GM18505 (cell line): ENCODE measurements around the gene KCNJ6.

Experiments
- ATAC-seq: cut with Tn5 transposase; IDR thresholded peaks from one replicate; pipeline ENCODE4 v1.9.1; 2021; ENCODE audit not compliant: unreplicated experiment
- POLR2A ChIP-seq: IDR thresholded peaks from 4 replicates; pipeline ENCODE4 v1.6.1; 2011; ENCODE audit warnings: borderline replicate concordance; ENCODE audit not compliant: insufficient read depth, insufficient read length; ENCODE audit errors: extremely low read depth

The KCNJ6 gene

GRCh38 chr21:37636152-37636860 is 280.0 kb downstream of the KCNJ6 start:
- no peak for TF ChIP-seq POLR2A
- ATAC-seq: no peak

GRCh38 chr21:37631319-37632117 is 284.7 kb downstream of the KCNJ6 start:
- no peak for ATAC-seq
- no peak for TF ChIP-seq POLR2A

DNA sequence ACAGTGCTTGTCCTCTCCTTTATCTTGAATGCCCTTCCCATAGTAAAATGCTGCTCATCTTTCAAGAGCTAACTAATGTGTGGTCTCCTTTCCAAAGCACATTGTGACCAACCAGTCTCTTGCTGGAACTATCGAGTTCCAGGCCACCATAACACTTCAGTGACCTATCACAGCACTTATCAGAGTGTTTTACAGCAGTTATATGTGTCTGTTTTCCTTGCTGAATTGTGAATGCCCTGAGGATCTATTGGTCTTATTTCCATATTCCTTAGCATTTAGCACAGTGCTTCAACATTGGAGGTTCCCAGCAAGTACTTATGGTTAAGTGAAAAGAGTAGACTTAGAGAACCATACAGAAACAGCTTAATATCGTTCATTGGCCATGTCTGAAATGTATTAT is 285.4 kb downstream of the KCNJ6 start:
- no peak for ATAC-seq
- TF ChIP-seq POLR2A: no peak

DNA sequence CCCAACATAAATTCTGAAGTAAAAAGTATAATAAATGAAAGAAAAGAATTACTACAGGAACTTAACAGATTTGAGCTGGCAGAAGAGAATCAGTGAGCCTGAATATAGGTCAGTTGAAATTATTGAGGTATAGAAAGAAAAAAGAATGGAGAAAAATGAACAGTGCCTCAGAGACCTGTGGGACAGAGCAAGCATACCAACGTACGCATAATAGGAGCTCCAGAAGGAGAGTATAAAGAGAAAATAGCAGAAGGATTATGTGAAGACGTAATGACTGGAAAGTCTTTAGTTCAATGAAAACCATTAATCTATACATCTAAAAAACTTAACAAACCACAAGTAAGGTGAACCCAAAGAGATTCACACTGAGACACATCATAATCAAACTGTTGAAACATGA is 287.9 kb downstream of the KCNJ6 start:
- no peak for ATAC-seq
- no peak for TF ChIP-seq POLR2A

GRCh38 chr21:37627561-37627960 is 288.7 kb downstream of the KCNJ6 start:
- TF ChIP-seq POLR2A: no peak
- no peak for ATAC-seq

DNA sequence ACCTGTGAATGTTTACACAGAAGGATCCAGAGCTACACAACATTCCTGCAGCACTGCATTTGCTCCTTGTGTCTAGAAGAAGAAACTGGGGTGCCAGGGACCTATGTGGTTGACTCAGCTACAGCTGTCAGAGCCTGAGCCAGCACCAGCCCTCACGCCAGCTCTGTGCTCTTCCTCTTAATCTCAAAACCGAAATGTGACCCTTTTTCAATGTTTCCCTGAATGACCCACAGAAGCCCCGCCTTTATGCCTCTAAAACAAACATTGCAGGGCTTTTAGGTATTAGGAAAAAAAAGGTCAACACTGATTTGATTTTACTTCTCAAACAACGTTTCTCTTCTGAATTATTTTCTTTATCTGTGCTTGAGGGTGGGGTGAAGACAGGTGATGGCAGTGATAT is 289.2 kb downstream of the KCNJ6 start:
- ATAC-seq: no peak

GRCh38 chr21:37626320-37626719 is 289.9 kb downstream of the KCNJ6 start:
- ATAC-seq: no peak
- no peak for TF ChIP-seq POLR2A

More for the DNA sequence above, 289.2 kb downstream of the KCNJ6 start:
- no peak for TF ChIP-seq POLR2A

GRCh38 chr21:37623689-37624088 is 292.6 kb downstream of the KCNJ6 start:
- TF ChIP-seq POLR2A: no peak
- ATAC-seq: no peak

DNA sequence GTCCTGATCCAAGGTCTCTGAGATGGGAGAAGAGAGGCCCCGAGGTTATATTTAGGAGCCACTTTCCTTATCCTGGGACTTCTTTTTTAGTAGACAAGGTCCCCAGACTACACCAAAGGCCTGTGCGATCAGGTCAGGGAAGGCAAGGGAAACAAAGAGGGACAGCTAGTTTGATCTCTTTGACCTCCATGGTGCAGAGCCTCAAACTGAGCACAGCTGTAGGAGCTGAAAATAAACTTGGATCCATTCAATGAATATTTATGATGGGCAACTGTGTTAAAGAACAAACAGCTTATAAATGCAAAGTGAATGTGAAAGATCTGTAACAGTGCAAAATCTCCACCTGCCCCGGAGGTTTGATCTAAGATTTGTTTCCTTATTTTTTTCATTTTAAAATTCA is 293.1 kb downstream of the KCNJ6 start:
- TF ChIP-seq POLR2A: no peak
- no peak for ATAC-seq

- ATAC-seq: no peak
- no peak for TF ChIP-seq POLR2A
These were observed 293.5 kb downstream of the KCNJ6 start for GRCh38 chr21:37622755-37623154.

GRCh38 chr21:37620401-37620800 is 295.9 kb downstream of the KCNJ6 start:
- no peak for TF ChIP-seq POLR2A
- ATAC-seq: no peak

DNA sequence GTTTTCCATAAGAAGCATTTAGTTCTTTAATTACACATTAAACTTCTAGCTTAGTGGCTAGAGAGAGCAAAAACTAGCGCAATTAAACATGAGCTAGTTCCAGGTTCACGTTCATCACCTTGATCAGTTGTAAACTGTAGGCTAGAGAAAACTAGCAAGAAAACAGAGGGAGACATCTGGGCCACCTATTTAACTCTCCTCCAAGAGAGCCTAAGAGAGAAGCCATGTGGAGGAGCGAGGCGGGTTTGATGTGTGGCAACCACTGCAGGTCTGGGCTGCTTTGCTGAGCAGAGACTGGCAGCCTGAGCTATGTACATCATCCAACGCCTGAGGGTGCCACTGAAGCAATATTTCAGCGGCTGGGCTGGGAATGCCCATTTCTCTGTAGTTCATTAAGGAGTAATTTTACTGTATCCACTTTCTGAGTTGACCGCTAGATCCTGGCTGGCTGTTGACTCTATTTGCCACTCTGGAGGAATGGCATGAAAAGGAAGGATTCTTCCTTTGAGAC is 296.7 kb downstream of the KCNJ6 start:
- TF ChIP-seq POLR2A: no peak
- no peak for ATAC-seq

- TF ChIP-seq POLR2A: no peak
- no peak for ATAC-seq
These were observed 298.2 kb downstream of the KCNJ6 start for GRCh38 chr21:37618081-37618480.

DNA sequence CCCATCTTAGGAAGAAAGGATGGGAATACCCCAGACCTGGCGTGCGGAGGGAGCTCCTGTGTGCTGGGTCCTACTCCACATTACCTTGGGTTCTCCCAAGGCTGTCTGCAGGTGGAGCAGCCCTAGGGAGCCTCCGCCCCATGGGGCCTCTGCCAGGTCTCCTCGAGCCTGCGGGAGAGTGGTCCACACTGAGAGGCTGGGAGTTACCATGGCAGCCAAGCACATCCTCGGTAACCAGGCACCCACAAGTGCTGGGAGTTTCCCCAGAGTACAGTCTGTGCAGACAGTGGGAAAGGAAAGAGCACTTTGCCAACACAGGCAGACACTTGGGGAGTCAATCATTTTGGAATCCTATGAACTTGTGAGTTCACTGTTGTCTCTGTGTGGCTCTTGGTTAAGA is 300.3 kb downstream of the KCNJ6 start:
- ATAC-seq: no peak
- no peak for TF ChIP-seq POLR2A
